ENCODE data around the gene RASSF4. TPM values are rescaled to one million over a fixed set of nuclear protein-coding genes. Genes with fewer than 3 reads are reported as not detected.

RASSF4 gene
- total and polyA plus RNA-seq, 9 of the 15 experiments (the other 6 are each of a cell fraction or from before 2014, with no cell fraction given) = 0.01 to 0.62 (median 0.11) TPM; not detected in 3

GRCh38 chr10:44990302-44990655 lies 30.7 kb downstream of the RASSF4 start (continued):
- peak; percentile 81 for TF ChIP-seq DEAF1 (CRISPR knock-in tag; IDR thresholded peaks at IDR 0.05)
- TF ChIP-seq NR3C1 (CRISPR knock-in tag; IDR thresholded peaks at IDR 0.05) = no peak
- TF ChIP-seq PATZ1 (CRISPR knock-in tag; IDR thresholded peaks at IDR 0.05; ENCODE audit: borderline replicate concordance) = no peak; the same call in 1 of the 2 replicates
- no peak for TF ChIP-seq CHD4 (IDR thresholded peaks at IDR 0.05; ENCODE audit: insufficient read depth, insufficient replicate concordance, low read depth, low read length, poor library complexity, severe bottlenecking)
- no peak for TF ChIP-seq FIP1L1 (IDR thresholded peaks at IDR 0.05; ENCODE audit: low read depth, low read length, poor library complexity, severe bottlenecking)
- TF ChIP-seq NFXL1 (CRISPR knock-in tag; IDR thresholded peaks at IDR 0.05) = no peak
- no peak for TF ChIP-seq CCAR2 (IDR thresholded peaks at IDR 0.05; ENCODE audit: low read depth, low read length)
- no peak for TF ChIP-seq CHD7 (IDR thresholded peaks at IDR 0.05; ENCODE audit: low read depth, low read length)
- TF ChIP-seq OTX1 (CRISPR knock-in tag; IDR thresholded peaks at IDR 0.05) = no peak
- no peak for TF ChIP-seq ZFP1 (CRISPR knock-in tag; IDR thresholded peaks at IDR 0.05)
- TF ChIP-seq NR2C2 (CRISPR knock-in tag; IDR thresholded peaks at IDR 0.05) = 0 out of 2 replicates have a peak, but pooled peaks have one; percentile 50
- peak; percentile 62 for TF ChIP-seq NR2C2 (tag; IDR thresholded peaks at IDR 0.05)
- 0 out of 2 replicates have a peak, but pooled peaks have one; percentile 29 for TF ChIP-seq RB1 (IDR thresholded peaks at IDR 0.05; ENCODE audit: low read depth)
